Measurements from ENCODE around the gene SLIT3.

DNA sequence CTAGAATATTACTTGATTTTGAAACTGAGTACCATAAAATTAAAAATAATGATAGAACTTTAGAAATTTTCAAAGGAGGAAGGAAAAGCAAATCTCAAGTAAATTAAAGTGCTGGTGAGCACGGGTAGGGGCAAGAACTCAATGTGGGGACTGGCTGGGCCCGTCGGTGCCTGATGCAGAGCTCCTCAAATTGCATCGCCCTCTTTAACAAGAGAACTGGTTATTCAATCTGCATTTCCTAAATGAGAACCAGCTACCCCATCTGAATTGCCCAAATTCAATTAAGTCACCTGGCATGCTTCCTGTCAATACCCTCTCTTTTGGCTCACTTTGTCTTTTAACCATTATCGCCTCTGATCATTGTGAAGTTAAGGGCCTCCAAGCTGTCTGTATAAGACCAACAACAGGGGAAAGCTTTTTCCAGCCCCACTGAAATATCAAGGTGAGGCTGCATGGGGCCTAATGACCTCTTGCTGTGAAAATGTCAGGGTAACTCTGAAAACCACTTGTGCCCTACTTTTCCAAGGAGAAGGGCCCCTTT lies 316.7 kb downstream of the SLIT3 start:
- TF ChIP-seq POLR2A (IDR thresholded peaks at IDR 0.05), result no peak
- TF ChIP-seq, protein P1, sequence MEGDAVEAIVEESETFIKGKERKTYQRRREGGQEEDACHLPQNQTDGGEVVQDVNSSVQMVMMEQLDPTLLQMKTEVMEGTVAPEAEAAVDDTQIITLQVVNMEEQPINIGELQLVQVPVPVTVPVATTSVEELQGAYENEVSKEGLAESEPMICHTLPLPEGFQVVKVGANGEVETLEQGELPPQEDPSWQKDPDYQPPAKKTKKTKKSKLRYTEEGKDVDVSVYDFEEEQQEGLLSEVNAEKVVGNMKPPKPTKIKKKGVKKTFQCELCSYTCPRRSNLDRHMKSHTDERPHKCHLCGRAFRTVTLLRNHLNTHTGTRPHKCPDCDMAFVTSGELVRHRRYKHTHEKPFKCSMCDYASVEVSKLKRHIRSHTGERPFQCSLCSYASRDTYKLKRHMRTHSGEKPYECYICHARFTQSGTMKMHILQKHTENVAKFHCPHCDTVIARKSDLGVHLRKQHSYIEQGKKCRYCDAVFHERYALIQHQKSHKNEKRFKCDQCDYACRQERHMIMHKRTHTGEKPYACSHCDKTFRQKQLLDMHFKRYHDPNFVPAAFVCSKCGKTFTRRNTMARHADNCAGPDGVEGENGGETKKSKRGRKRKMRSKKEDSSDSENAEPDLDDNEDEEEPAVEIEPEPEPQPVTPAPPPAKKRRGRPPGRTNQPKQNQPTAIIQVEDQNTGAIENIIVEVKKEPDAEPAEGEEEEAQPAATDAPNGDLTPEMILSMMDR (IDR thresholded peaks at IDR 0.05), result no peak

All from breast epithelium (tissue), 3 donors.